H9 (cell line): ENCODE data around the gene OSBPL10. TPM values are rescaled to one million over a fixed set of nuclear protein-coding genes. Genes with fewer than 3 reads are reported as not detected.

ENCODE experiments used
- DNase-seq: peaks from one replicate; pipeline ENCODE4 v3.0.0-alpha.2; 2017
- H2AFZ ChIP-seq: one replicate; pipeline ENCODE4 v1.6.1; 2013; ENCODE audit warnings: mild to moderate bottlenecking, low read length, control low read depth, moderate library complexity
- H2AK5ac ChIP-seq: 2 replicates; pipeline ENCODE4 v1.6.1; 2013; ENCODE audit warnings: low read length, control low read depth, mixed read lengths; ENCODE audit not compliant: insufficient read length
- H2BK120ac ChIP-seq: one replicate; pipeline ENCODE4 v1.6.1; 2013; ENCODE audit warnings: low read depth, mild to moderate bottlenecking, low read length, control low read depth, inconsistent platforms; ENCODE audit not compliant: poor library complexity, severe bottlenecking
- H2BK12ac ChIP-seq: 2 replicates; pipeline ENCODE4 v1.6.1; 2013; ENCODE audit warnings: low read length, control low read depth, mixed read lengths, low read depth; ENCODE audit not compliant: insufficient read length
- H2BK15ac ChIP-seq: 2 replicates; pipeline ENCODE4 v1.6.1; 2013; ENCODE audit warnings: low read depth, low read length, control low read depth
- H2BK20ac ChIP-seq: one replicate; pipeline ENCODE4 v1.6.1; 2013; ENCODE audit warnings: low read depth, mild to moderate bottlenecking, low read length, control low read depth, inconsistent platforms; ENCODE audit not compliant: poor library complexity, severe bottlenecking
- H2BK5ac ChIP-seq: 2 replicates; pipeline ENCODE4 v1.6.1; 2013; ENCODE audit warnings: low read length, control low read depth, mixed read lengths; ENCODE audit not compliant: insufficient read length
- H3K14ac ChIP-seq: 2 replicates; pipeline ENCODE4 v1.6.1; 2013; ENCODE audit warnings: low read length, control low read depth; ENCODE audit not compliant: insufficient read depth
- H3K18ac ChIP-seq: 2 replicates; pipeline ENCODE4 v1.6.1; 2013; ENCODE audit warnings: low read depth, mild to moderate bottlenecking, mixed read lengths, low read length, control low read depth; ENCODE audit not compliant: insufficient read length
- H3K23ac ChIP-seq: 2 replicates; pipeline ENCODE4 v1.6.1; 2013; ENCODE audit warnings: low read length, control low read depth, mixed read lengths, low read depth; ENCODE audit not compliant: insufficient read length
- H3K23me2 ChIP-seq: 2 replicates; pipeline ENCODE4 v1.6.1; 2013; ENCODE audit warnings: low read depth, mild to moderate bottlenecking, mixed read lengths, low read length, control low read depth; ENCODE audit not compliant: insufficient read length, poor library complexity, severe bottlenecking
- H3K27ac ChIP-seq: 2 replicates; pipeline ENCODE4 v1.5.1; 2013; ENCODE audit warnings: low read length, control low read depth, mixed read lengths, low read depth; ENCODE audit not compliant: insufficient read length
- H3K27me3 ChIP-seq: 2 replicates; pipeline ENCODE4 v1.6.1; 2013; ENCODE audit warnings: low read length, control low read depth, inconsistent platforms; ENCODE audit not compliant: insufficient read depth
- H3K4ac ChIP-seq: 2 replicates; pipeline ENCODE4 v1.6.1; 2013; ENCODE audit warnings: low read depth, mild to moderate bottlenecking, control low read depth, inconsistent platforms, low read length, moderate library complexity
- H3K4me1 ChIP-seq: 2 replicates; pipeline ENCODE4 v1.6.1; 2013; ENCODE audit warnings: low read length, control low read depth, inconsistent platforms; ENCODE audit not compliant: insufficient read depth
- H3K4me2 ChIP-seq: 2 replicates; pipeline ENCODE4 v1.6.1; 2013; ENCODE audit warnings: low read length, control low read depth, mixed read lengths; ENCODE audit not compliant: insufficient read length, insufficient read depth
- H3K56ac ChIP-seq: 2 replicates; pipeline ENCODE4 v1.6.1; 2013; ENCODE audit warnings: low read depth, mild to moderate bottlenecking, mixed read lengths, low read length, control low read depth; ENCODE audit not compliant: insufficient read length
- H3K79me1 ChIP-seq: 2 replicates; pipeline ENCODE4 v1.6.1; 2013; ENCODE audit warnings: low read depth, mild to moderate bottlenecking, moderate library complexity, low read length, control low read depth, inconsistent platforms; ENCODE audit not compliant: insufficient read depth, poor library complexity, severe bottlenecking
- H3K79me2 ChIP-seq: 2 replicates; pipeline ENCODE4 v1.6.1; 2013; ENCODE audit warnings: low read length, control low read depth, inconsistent platforms; ENCODE audit not compliant: insufficient read depth
- H3K9ac ChIP-seq: 2 replicates; pipeline ENCODE4 v1.6.1; 2013; ENCODE audit warnings: low read length, control low read depth, mixed read lengths; ENCODE audit not compliant: insufficient read length; ENCODE audit errors: extremely low read depth
- H3K9me3 ChIP-seq: one replicate; pipeline ENCODE4 v1.6.1; 2013; ENCODE audit warnings: low read depth, low read length, inconsistent platforms; ENCODE audit not compliant: control insufficient read depth
- H3T11ph ChIP-seq: one replicate; pipeline ENCODE4 v1.6.1; 2013; ENCODE audit warnings: mild to moderate bottlenecking, low read length, control low read depth, inconsistent platforms
- H4K20me1 ChIP-seq: one replicate; pipeline ENCODE4 v1.6.1; 2013; ENCODE audit not compliant: control insufficient read depth, insufficient read length, insufficient read depth
- H4K5ac ChIP-seq: 2 replicates; pipeline ENCODE4 v1.6.1; 2013; ENCODE audit warnings: low read depth, mild to moderate bottlenecking, mixed read lengths, low read length, control low read depth; ENCODE audit not compliant: insufficient read length
- H4K8ac ChIP-seq: replicated peaks from 2 replicates; pipeline ENCODE4 v1.6.1; 2013; ENCODE audit warnings: low read length, control low read depth, mixed read lengths, low read depth; ENCODE audit not compliant: insufficient read length
- H4K91ac ChIP-seq: 2 replicates; pipeline ENCODE4 v1.6.1; 2013; ENCODE audit warnings: low read depth, mild to moderate bottlenecking, moderate library complexity, mixed read lengths, low read length, control low read depth; ENCODE audit not compliant: insufficient read length
- H3K27ac Mint-ChIP-seq, 3 experiments: 2 replicates in 2 of 3; 3 replicates in 1 of 3; pipeline ENCODE4 v1.8.0; 2020 to 2021; ENCODE audit warnings: mixed read lengths in 3 of 3, mild to moderate bottlenecking in 1 of 3, moderate library complexity in 1 of 3
- H3K27me3 Mint-ChIP-seq: 2 replicates; pipeline ENCODE4 v1.8.0; 2021; ENCODE audit warnings: low read depth, mild to moderate bottlenecking, moderate library complexity, mixed read lengths
- H3K36me3 Mint-ChIP-seq, 3 experiments: 2 replicates in 2 of 3; 3 replicates in 1 of 3; pipeline ENCODE4 v1.8.0; 2020 to 2021; ENCODE audit warnings: low read depth in 3 of 3, mixed read lengths in 3 of 3; ENCODE audit not compliant: insufficient read depth in 1 of 3
- H3K4me1 Mint-ChIP-seq, 2 experiments: 2 replicates each; pipeline ENCODE4 v1.8.0; 2020; ENCODE audit warnings: mixed read lengths in 2 of 2
- H3K4me3 Mint-ChIP-seq, 2 experiments: 2 replicates in 1 of 2; 3 replicates in 1 of 2; pipeline ENCODE4 v1.8.0; 2020 to 2021; ENCODE audit warnings: mild to moderate bottlenecking in 2 of 2, mixed read lengths in 2 of 2, moderate library complexity in 1 of 2
- H3K9me3 Mint-ChIP-seq, 2 experiments: 2 replicates in 1 of 2; 3 replicates in 1 of 2; pipeline ENCODE4 v1.8.0; 2020; ENCODE audit warnings: mild to moderate bottlenecking in 2 of 2, mixed read lengths in 2 of 2, moderate library complexity in 1 of 2
- total RNA-seq: library from RNA; stranded (reverse); gene quantifications from 2 replicates; pipeline ENCODE4 v1.2.1, GENCODE V29; 2021
- TF ChIP-seq, protein P1 (sequence below): fragments of 200-600 bp; sonication (generic); conservative IDR thresholded peaks from 3 replicates; pipeline ENCODE4 v1.8.0; 2021; ENCODE audit warnings: antibody characterized with exemption, mild to moderate bottlenecking

Gene OSBPL10
- total RNA-seq, 1 experiment from 2014 or later, result 42.7 TPM

DNA sequence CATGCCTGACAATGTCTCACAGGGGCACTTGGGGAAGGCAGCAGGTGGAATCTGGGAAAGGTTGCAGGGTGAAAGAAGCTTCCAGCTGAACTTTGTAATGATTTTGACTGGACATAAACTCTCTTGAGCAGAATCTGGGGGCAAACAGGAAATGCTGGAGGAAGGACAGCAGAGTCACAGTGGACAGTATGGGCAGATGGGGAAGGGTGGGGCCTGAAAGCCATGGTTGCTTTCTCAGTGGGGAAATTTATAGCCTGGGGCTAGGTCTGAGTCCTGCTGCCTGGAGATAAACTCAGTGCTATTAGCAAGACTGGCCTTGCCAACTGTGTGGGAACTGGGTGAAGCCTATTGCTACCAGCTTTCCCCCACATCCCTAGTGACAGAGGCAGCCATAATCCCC is 203.2 kb downstream of the OSBPL10 start:
- Histone ChIP-seq H4K5ac (no peak overlapping the region), H3K4ac (no peak overlapping the region), H4K8ac (no peak overlapping the region), H3K4me2 (no peak overlapping the region), H3K56ac (no peak overlapping the region), H3T11ph (no peak overlapping the region), H3K4me1 (no peaks in the 10 kb centered on the region), H3K9me3 (no peaks in the 10 kb centered on the region), H3K23me2 (no peaks in the 10 kb centered on the region), H4K20me1 (no peaks in the 10 kb centered on the region), H2AFZ (no peak overlapping the region), H2BK5ac (no peak overlapping the region), H2BK15ac (no peak overlapping the region), H3K27ac (no peak overlapping the region), H3K79me2 (no peaks in the 10 kb centered on the region; the same call in 1 of the 2 replicates), H2BK20ac (no peak overlapping the region), H3K18ac (no peak overlapping the region), H2BK12ac (no peak overlapping the region), H3K27me3 (no peaks in the 10 kb centered on the region), H3K23ac (no peak overlapping the region), H3K9ac (no peak overlapping the region), H3K14ac (no peak overlapping the region), H4K91ac (no peak overlapping the region), H3K79me1 (no peaks in the 10 kb centered on the region), H2BK120ac (no peak overlapping the region), H2AK5ac (no peak overlapping the region)
- Mint-ChIP-seq H3K27ac (peak overlapping the region in 1 of 3 experiments; percentile 40; a peak in 1 of 7 replicates), H3K36me3 (peaks cover 10 to 17% (median 17%) of the 10 kb centered on the region in 3 experiments; a peak in 6 of 7 replicates), H3K27me3 (no peaks in the 10 kb centered on the region; the same call in 1 of the 2 replicates), H3K9me3 (peaks cover 7 to 16% of the 10 kb centered on the region in 2 experiments), H3K4me1 (peaks cover 5 to 27% of the 10 kb centered on the region in 2 experiments; a peak in 3 of 4 replicates), H3K4me3 (no peak overlapping the region)
- TF ChIP-seq, protein P1, sequence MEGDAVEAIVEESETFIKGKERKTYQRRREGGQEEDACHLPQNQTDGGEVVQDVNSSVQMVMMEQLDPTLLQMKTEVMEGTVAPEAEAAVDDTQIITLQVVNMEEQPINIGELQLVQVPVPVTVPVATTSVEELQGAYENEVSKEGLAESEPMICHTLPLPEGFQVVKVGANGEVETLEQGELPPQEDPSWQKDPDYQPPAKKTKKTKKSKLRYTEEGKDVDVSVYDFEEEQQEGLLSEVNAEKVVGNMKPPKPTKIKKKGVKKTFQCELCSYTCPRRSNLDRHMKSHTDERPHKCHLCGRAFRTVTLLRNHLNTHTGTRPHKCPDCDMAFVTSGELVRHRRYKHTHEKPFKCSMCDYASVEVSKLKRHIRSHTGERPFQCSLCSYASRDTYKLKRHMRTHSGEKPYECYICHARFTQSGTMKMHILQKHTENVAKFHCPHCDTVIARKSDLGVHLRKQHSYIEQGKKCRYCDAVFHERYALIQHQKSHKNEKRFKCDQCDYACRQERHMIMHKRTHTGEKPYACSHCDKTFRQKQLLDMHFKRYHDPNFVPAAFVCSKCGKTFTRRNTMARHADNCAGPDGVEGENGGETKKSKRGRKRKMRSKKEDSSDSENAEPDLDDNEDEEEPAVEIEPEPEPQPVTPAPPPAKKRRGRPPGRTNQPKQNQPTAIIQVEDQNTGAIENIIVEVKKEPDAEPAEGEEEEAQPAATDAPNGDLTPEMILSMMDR, result no peak
- no peak for DNase-seq
